HepG2 (cell line): ENCODE measurements around the gene GJC1. TPM values are rescaled to one million over a fixed set of nuclear protein-coding genes. Genes with fewer than 3 reads are reported as not detected.
A peak's percentile ranks its signal among the peaks of the same experiment; 100 is the strongest.

Experiments
- ATAC-seq: fragments of 200-7000 bp; cut with Tn5 transposase; 3 replicates; pipeline ENCODE4 v1.9.1; 2020; ENCODE audit warnings: mild to moderate bottlenecking, moderate library complexity
- BruUV-seq: library from RNA; stranded (reverse); fragments of 400-500 nt; replicated peaks from 2 replicates; lab custom pipeline; 2021; lab: Mats Ljungman, UMichigan
- CTCF ChIA-PET: fragments of 300-600 bp; formaldehyde crosslinking; extraction: SDS; loops from one replicate; lab custom pipeline; 2021; ENCODE audit warnings: low total read pairs, inconsistent platforms, low intra/inter-chr PET ratio; lab: Yijun Ruan, JAX
- POLR2A ChIA-PET: fragments of 350-600 bp; sonication (Branson Sonifier 250); formaldehyde crosslinking; loops from one replicate; lab custom pipeline; 2020; ENCODE audit warnings: antibody characterized with exemption, inconsistent platforms; lab: Yijun Ruan, JAX
- DNase-seq: peaks from one replicate; pipeline ENCODE4 v3.0.0-alpha.2; 2015; ENCODE audit warnings: low spot score
- FAIRE-seq: peaks from 3 replicates; lab custom pipeline; 2011; peaks lifted over from hg19 to GRCh38; lab: Jason Lieb, UNC
- H2AFZ ChIP-seq: one replicate; pipeline ENCODE4 v1.6.1; 2011; ENCODE audit warnings: low read length, inconsistent platforms
- H3K27ac ChIP-seq: fragments of 300-600 bp; 3 replicates; pipeline ENCODE4 v1.8.0; 2011; ENCODE audit warnings: mixed run types, mild to moderate bottlenecking, mixed read lengths, low read length, inconsistent platforms; ENCODE audit not compliant: insufficient read depth; ENCODE audit errors: extremely low read length
- H3K27me3 ChIP-seq, 2 experiments: fragments of 200-600 bp in 1 of 2; 2 replicates in 1 of 2; 3 replicates in 1 of 2; pipeline versions ENCODE4 v1.6.0 to v1.8.0; 2011; ENCODE audit warnings: low read length in 2 of 2, mild to moderate bottlenecking in 2 of 2, moderate library complexity in 2 of 2, inconsistent platforms in 1 of 2; ENCODE audit not compliant: insufficient read depth in 2 of 2, control insufficient read depth in 1 of 2
- H3K36me3 ChIP-seq, 2 experiments: fragments of 200-600 bp in 1 of 2; replicated peaks in 1 of 2; 2 replicates in 1 of 2; 3 replicates in 1 of 2; pipeline versions ENCODE4 v1.5.1 to v1.8.0; 2011; ENCODE audit warnings: low read length in 2 of 2, inconsistent platforms in 1 of 2; ENCODE audit not compliant: insufficient read depth in 2 of 2, control insufficient read depth in 1 of 2
- H3K4me1 ChIP-seq: 2 replicates; pipeline ENCODE4 v1.5.1; 2012; ENCODE audit warnings: low read length, inconsistent platforms; ENCODE audit not compliant: insufficient read depth
- H3K4me2 ChIP-seq: 2 replicates; pipeline ENCODE4 v1.6.0; 2011; ENCODE audit warnings: low read depth, low read length, inconsistent platforms
- H3K4me3 ChIP-seq, 3 experiments: fragments of 200-600 bp in 1 of 3; sonication (generic), shearing (Covaris generic) in 1 of 3; replicated peaks in 1 of 3; 2 replicates each; pipeline ENCODE4 v1.5.1; 2011 to 2016; ENCODE audit warnings: low read length in 3 of 3, inconsistent platforms in 2 of 3, low read depth in 2 of 3, mild to moderate bottlenecking in 2 of 3, control low read depth in 1 of 3, mixed read lengths in 1 of 3; ENCODE audit not compliant: insufficient read depth in 1 of 3
- H3K79me2 ChIP-seq: one replicate; pipeline ENCODE4 v1.6.1; 2011; ENCODE audit warnings: low read length, inconsistent platforms; ENCODE audit not compliant: insufficient read depth
- H3K9ac ChIP-seq: 2 replicates; pipeline ENCODE4 v1.6.0; 2011; ENCODE audit warnings: mild to moderate bottlenecking, low read depth, low read length, inconsistent platforms; ENCODE audit not compliant: insufficient read depth
- H3K9me3 ChIP-seq: 2 replicates; pipeline ENCODE4 v1.5.1; 2012; ENCODE audit warnings: mild to moderate bottlenecking, low read length
- H4K20me1 ChIP-seq: 2 replicates; pipeline ENCODE4 v1.6.0; 2011; ENCODE audit warnings: inconsistent platforms, mild to moderate bottlenecking, low read length, moderate library complexity; ENCODE audit not compliant: insufficient read depth
- AGO2 ChIP-seq: fragments of 200-400 bp; formaldehyde crosslinking; optimal IDR thresholded peaks from 2 replicates; pipeline ENCODE3; 2017; ENCODE audit warnings: mild to moderate bottlenecking, low read depth, low read length, moderate library complexity
- ATF3 ChIP-seq: sonication (generic); formaldehyde crosslinking; IDR thresholded peaks from 2 replicates; pipeline ENCODE4 v1.4.0; 2020; ENCODE audit warnings: missing genetic modification reagents
- BRF2 ChIP-seq: sonication (generic); formaldehyde crosslinking; IDR thresholded peaks from 2 replicates; pipeline ENCODE4 v1.8.1; 2022; ENCODE audit warnings: mild to moderate bottlenecking, missing genetic modification reagents
- CENPBD1 ChIP-seq: sonication (generic); formaldehyde crosslinking; IDR thresholded peaks from 2 replicates; pipeline ENCODE4 v1.8.0; 2022; ENCODE audit warnings: missing genetic modification reagents, low read depth, mild to moderate bottlenecking, borderline replicate concordance
- GZF1 ChIP-seq: sonication (generic); formaldehyde crosslinking; IDR thresholded peaks from 2 replicates; pipeline ENCODE4 v1.5.1; 2020; ENCODE audit warnings: mild to moderate bottlenecking, missing genetic modification reagents
- MLX ChIP-seq: IDR thresholded peaks from 2 replicates; pipeline ENCODE4 v1.6.1; 2016
- MYPOP ChIP-seq: sonication (generic); formaldehyde crosslinking; IDR thresholded peaks from 2 replicates; pipeline ENCODE4 v1.8.1; 2023; ENCODE audit warnings: mild to moderate bottlenecking, moderate library complexity, missing genetic modification reagents
- NPAS2 ChIP-seq: sonication (generic); formaldehyde crosslinking; IDR thresholded peaks from 2 replicates; pipeline ENCODE4 v1.8.0; 2022; ENCODE audit warnings: mild to moderate bottlenecking, missing genetic modification reagents, borderline replicate concordance
- POLR2G ChIP-seq: fragments of 200-400 bp; formaldehyde crosslinking; IDR thresholded peaks from 2 replicates; pipeline ENCODE4 v1.6.1; 2018; ENCODE audit warnings: mild to moderate bottlenecking, low read depth, low read length, moderate library complexity
- PPARG ChIP-seq: conservative IDR thresholded peaks from 2 replicates; pipeline ENCODE4 v1.6.1; 2016; ENCODE audit warnings: missing biosample characterization, missing genetic modification reagents
- SAP130 ChIP-seq: IDR thresholded peaks from 2 replicates; pipeline ENCODE4 v1.6.1; 2016; ENCODE audit warnings: low read depth
- WIZ ChIP-seq: sonication (generic); formaldehyde crosslinking; IDR thresholded peaks from 2 replicates; pipeline ENCODE4 v1.5.1; 2020; ENCODE audit warnings: mild to moderate bottlenecking, missing genetic modification reagents
- ZNF138 ChIP-seq: sonication (generic); formaldehyde crosslinking; IDR thresholded peaks from 2 replicates; pipeline ENCODE4 v1.5.0; 2020; ENCODE audit warnings: mild to moderate bottlenecking, low read depth, missing genetic modification reagents
- ZNF142 ChIP-seq: sonication (generic); formaldehyde crosslinking; IDR thresholded peaks from 2 replicates; pipeline ENCODE4 v1.4.0; 2020; ENCODE audit warnings: missing genetic modification reagents
- ZNF432 ChIP-seq: sonication (generic); formaldehyde crosslinking; IDR thresholded peaks from 2 replicates; pipeline ENCODE4 v1.5.0; 2020; ENCODE audit warnings: missing genetic modification reagents, mild to moderate bottlenecking, borderline replicate concordance
- WGBS: methylation state at CpG from one replicate; pipeline ENCODE4 v1.1.6; 2017; ENCODE audit warnings: low lambda C conversion rate; 5-methylcytosine and 5-hydroxymethylcytosine counted together
- in situ Hi-C: cut with HindIII; loops from 2 replicates; pipeline ENCODE4 v1.10.0; 2017; ENCODE audit warnings: low pct_unique_long_range_greater_than_20kb; ENCODE audit not compliant: extremely low pct_ligation_motif_present
- intact Hi-C: fragments of 100-400 bp; cut with micrococcal nuclease; formaldehyde crosslinking; loops from one replicate; pipeline ENCODE4 v1.10.0; 2022; ENCODE audit not compliant: unreplicated experiment
- polyA plus RNA-seq, 8 experiments: library from polyadenylated mRNA; depleted of rRNA in 3 of 8; stranded (reverse) in 7 of 8; unstranded in 1 of 8; fragments of >200 nt; fragmentation: Illumina TruSeq in 4 of 8; extraction: Trizol in 4 of 8; gene quantifications; 2 replicates each; pipeline versions ENCODE4 v1.2.1 to v1.2.3, GENCODE V29; 2011 to 2016; ENCODE audit warnings: low read depth in 4 of 8, missing spikeins in 1 of 8, mixed read lengths in 1 of 8; ENCODE audit not compliant: insufficient read depth in 1 of 8
- total RNA-seq, 5 experiments: library from RNA; depleted of rRNA; stranded (reverse); fragments of >200 nt; fragmentation: Illumina TruSeq; extraction: Trizol; gene quantifications; 2 replicates each; pipeline ENCODE4 v1.2.3, GENCODE V29; 2016; ENCODE audit warnings: low read depth in 1 of 5

GJC1 gene
- total and polyA plus RNA-seq, 2 of the 13 experiments (the other 11 are each of a cell fraction or from before 2014, with no cell fraction given), result 1.7 TPM

GRCh38 chr17:44848257-44848795, 18.2 kb upstream of the GJC1 start:
- ChIA-PET POLR2A (no interaction called here), CTCF (no interaction called here)
- Histone ChIP-seq H3K79me2 (no peaks in the 10 kb centered on the region), H3K9ac (no peak overlapping the region), H3K27ac (no peak overlapping the region), H2AFZ (no peak overlapping the region), H3K4me3 (no peak overlapping the region), H3K4me2 (no peak overlapping the region), H3K4me1 (peaks cover 14% of the 10 kb centered on the region; the same call in 1 of the 2 replicates), H3K36me3 (peaks cover 17 to 33% of the 10 kb centered on the region in 2 experiments), H4K20me1 (no peaks in the 10 kb centered on the region; the same call in 1 of the 2 replicates), H3K27me3 (no peaks in the 10 kb centered on the region), H3K9me3 (no peaks in the 10 kb centered on the region)
- BruUV-seq, result no TSS peak
- FAIRE-seq (no peak), ATAC-seq (no peak), DNase-seq (no peak)
- in situ Hi-C loops, result no loop called here
- intact Hi-C loops, result no loop called here
- peak; percentile 63 for TF ChIP-seq POLR2G
- no peak for TF ChIP-seq CENPBD1 (CRISPR knock-in tag)
- TF ChIP-seq MYPOP, result no peak
- TF ChIP-seq PPARG (CRISPR knock-in tag), result no peak
- TF ChIP-seq NPAS2 (CRISPR knock-in tag), result no peak
- peak; percentile 9 for TF ChIP-seq AGO2
- no peak for TF ChIP-seq ATF3 (CRISPR knock-in tag)
- TF ChIP-seq ZNF432, result no peak
- no peak for TF ChIP-seq ZNF142 (CRISPR knock-in tag)
- TF ChIP-seq WIZ (CRISPR knock-in tag), result no peak
- no peak for TF ChIP-seq MLX (CRISPR knock-in tag)
- no peak for TF ChIP-seq SAP130 (CRISPR knock-in tag)
- no peak for TF ChIP-seq GZF1
- TF ChIP-seq ZNF138 (CRISPR knock-in tag), result no peak
- no peak for TF ChIP-seq BRF2 (CRISPR knock-in tag)
- 88% methylated on average over 6 of the region's 6 CpGs for WGBS
